NCI-H1105 (cell line): ENCODE measurements around the gene RPS6KC1.
A peak's percentile ranks its signal among the peaks of the same experiment; 100 is the strongest.
"Not testable (repeated sequence)": the region's sequence is repeated elsewhere in the genome, so short reads cannot be mapped to it uniquely, and the experiment has no call there.

Experiments used
- DNase-seq: peaks from one replicate; lab custom pipeline; 2025; lab: John Stamatoyannopoulos, UW

RPS6KC1 gene

DNA sequence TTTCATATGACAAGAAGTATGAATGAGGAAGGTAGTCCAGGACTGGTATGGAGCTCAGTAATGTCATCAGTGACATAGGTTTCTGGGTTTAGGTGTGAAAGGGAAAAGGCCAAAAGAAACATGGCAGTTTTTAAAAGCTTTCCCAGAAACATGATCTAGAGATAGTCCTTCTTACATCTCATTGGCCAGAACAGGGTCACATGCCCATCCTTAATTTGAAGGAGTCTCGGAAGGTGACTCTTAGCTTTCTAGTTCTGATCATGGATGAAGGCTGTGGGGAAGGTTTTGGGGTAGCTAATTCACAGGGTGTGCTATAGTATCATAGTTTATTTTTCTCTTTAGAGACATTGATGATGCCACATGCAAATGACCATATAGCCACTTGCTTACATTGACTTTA is 55.3 kb downstream of the RPS6KC1 start:
- DNase-seq, result no peak

DNA sequence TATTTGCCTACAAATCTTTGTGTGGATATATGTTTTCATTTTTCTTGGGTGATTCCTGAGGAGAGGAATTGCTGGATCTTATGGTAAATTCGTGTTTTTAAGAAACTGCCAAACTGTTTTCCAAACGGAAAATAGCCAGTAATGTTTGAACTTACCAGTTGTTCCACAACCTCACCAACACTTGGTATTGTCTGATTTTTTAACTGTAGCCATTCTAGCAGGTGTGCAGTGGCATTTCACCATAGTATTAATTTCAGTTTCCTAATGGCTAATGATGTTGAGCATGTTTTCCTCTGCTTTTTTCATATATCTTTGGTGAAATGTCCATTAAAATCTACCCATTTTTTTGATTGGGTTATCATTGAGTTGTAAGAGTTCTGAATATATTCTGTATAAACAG is 56.6 kb downstream of the RPS6KC1 start:
- DNase-seq, result no peak

DNA sequence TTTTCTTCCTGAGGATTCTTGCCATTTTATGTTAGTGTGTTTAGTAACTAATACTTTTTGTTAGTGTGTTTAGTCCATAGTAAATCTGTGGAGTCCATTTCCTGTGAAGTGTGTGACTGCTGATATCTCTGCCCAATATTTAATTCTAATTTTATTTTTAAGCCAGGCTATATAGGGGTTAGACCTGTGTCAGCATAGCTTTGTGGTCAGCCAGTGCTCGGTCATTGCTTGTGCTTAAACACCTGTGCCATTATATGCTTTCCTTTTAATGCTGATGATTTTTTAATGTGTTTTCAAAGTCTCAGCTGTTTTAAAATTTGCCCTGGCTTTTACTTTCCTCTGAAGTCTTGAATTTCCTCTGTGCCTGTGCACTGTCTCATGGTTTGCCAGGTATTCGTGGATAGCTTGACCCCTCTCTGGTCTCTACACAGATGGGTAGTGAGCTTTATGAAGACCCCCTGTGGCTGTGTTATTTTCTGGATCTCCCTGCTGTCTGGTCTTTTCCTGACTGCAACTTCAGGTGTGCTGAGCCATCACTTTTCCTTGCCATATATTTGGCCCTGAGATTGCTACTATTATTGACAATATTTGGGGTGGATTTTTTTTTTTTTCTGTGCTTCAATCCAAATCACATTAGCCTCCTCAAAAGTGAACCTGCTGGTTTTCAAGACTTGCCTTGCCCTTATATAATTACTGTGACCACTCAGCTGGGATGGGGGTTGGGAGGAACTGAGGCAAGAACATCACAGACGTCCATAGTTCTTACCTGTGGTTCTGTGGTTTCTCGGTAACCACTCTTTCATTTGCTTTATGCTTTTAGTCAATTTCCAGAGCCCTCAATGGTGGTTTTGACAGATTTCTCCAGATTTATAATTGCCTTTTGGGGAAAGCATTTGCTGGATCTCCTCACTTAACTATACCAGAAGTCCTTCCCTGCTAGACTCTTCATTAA is 59.6 kb downstream of the RPS6KC1 start:
- no peak for DNase-seq

DNA sequence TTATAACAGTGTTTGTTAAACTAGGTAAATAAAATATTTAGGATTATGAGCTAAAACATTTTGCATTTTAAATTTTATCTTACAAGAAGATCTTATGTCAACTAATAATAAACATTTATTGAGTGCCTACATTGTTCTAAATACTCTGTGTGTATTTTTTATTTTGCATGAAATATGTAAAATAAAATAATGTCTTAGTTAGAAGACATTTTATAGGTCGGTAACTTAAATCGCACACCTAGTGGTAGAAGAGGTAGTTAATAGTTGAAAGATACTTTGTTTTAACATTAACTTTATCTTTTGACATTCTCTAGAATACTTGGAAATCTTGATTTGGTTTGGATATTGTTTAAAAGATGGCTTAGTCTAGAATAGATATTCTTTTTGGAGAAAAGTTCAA is 60.5 kb downstream of the RPS6KC1 start:
- no peak for DNase-seq

DNA sequence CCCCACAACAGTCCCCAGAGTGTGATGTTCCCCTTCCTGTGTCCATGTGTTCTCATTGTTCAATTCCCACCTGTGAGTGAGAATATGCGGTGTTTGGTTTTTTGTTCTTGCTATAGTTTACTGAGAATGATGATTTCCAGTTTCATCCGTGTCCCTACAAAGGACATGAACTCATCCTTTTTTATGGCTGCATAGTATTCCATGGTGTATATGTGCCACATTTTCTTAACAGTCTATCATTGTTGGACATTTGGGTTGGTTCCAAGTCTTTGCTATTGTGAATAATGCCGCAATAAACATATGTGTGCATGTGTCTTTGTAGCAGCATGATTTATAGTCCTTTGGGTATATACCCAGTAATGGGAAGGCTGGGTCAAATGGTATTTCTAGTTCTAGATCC is 61.7 kb downstream of the RPS6KC1 start:
- not testable (repeated sequence) for DNase-seq

- DNase-seq, result not testable (repeated sequence)
Measured at GRCh38 chr1:213117699-213118180, 66.7 kb downstream of the RPS6KC1 start.

DNA sequence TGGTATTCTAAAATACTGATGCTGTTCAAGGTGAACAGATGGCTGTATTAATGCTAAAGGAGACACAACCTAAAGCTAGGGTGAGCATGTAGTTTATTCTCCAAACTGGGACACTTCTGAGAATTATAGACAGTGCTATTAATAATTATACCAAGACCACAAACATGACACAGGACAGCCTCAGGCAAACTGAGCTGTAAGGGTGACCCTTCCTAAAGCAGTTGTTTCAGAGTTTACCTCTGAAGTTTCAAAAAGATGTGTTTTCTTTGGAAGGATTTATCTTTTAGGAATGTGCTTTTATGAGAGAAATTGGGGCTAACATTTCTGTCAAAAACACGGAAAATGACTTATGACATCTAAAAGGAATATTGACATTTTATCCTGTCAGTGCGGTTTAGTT is 68.8 kb downstream of the RPS6KC1 start:
- no peak for DNase-seq

- no peak for DNase-seq
Measured at GRCh38 chr1:213120386-213120785, 69.3 kb downstream of the RPS6KC1 start.

DNA sequence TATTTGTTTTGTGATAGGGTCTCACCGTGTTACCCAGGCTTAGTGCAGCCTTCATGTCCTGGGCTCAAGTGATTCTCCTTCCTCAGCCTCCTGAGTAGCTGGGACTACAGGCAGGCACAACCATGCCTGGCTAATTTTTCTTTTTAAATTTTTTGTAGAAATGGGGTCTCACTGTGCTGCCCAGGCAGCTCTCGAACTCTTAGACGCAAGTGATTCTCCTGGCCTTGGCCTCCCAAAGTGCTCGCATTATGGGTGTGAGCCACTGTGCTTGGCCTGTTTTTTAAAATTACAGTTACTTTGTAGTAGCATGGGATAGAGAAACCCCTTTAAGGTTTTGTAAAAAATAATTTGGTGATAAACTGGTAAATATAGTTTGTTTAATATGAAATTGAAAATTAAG is 69.9 kb downstream of the RPS6KC1 start:
- DNase-seq, result no peak

DNA sequence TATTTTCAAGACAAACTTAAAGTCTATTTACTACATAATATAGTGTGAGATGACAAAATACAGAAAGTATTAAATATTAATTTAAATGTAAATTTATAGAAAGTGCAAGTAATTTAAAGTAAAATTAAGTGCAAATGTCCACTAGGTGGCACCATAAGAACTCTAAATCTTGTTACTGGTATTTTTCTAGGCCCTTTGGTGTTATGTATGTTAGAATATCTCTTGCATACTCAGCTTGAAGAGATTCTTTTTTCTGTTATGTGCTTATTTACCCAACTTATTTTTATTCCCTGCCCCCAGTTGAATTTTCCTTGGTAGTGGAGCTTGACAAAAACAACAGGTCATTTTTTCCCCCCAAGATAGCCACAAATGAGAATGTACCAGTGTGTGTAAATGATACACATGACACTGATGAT is 71.5 kb downstream of the RPS6KC1 start:
- DNase-seq, result peak; percentile 43

DNA sequence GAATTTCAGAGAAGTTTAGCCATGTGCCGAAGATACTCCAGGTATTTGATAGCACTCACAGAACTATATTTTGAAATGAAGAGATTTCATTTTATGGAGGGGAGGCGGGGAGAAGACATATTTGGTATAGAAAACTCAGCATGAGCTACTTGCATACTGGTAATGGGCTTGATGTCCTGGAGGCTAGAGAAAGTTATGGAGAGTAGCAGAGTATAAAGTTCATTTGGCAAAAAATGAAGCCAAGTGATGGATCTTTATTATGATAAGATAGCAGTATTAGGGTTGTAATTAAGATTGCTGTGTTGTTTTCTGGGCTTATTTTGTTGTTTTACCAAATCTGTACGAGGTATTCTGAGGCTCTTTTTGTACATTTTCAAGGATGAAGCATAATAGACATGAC is 72.0 kb downstream of the RPS6KC1 start:
- DNase-seq, result no peak

- no peak for DNase-seq
Measured at GRCh38 chr1:213123536-213123935, 72.5 kb downstream of the RPS6KC1 start.

DNA sequence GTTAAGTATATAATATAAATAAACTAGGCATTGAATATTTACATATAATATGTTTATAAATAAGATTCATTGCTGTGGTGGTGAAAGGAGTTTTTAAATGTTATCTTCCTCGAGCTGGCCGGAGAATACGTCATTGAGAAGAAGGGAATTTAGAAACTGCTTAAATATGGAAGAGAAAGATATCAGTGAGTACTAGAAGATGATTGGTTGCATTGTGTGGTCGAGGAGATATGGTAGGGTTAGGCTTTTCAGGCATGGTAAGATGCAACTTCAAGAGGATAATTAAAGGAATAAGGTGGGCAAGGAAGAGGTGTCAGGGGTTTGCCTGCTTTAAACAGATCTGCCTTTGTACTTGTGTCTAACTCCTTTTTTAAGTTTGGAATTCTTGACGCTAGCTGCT is 73.5 kb downstream of the RPS6KC1 start:
- no peak for DNase-seq

DNA sequence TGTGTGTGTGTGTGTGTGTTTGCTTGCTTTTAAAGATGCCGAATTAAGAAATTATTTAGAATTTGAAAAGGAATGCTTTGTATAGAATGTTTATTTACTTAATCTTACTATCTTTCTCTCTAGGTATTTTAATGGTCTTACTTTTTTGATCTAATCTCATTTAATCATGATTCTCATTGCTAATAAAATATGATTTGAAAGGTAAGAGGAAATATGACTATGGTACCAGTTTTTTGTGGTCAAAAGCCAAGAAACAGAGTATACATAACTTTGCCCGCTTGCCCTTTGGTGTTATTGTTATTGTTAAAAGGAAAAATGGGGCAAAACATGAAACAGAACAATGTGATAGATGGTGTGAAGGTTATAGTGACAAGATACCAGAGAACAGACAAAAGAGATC is 74.6 kb downstream of the RPS6KC1 start:
- DNase-seq, result no peak

GRCh38 chr1:213127074-213127473 is 76.0 kb downstream of the RPS6KC1 start:
- no peak for DNase-seq

DNA sequence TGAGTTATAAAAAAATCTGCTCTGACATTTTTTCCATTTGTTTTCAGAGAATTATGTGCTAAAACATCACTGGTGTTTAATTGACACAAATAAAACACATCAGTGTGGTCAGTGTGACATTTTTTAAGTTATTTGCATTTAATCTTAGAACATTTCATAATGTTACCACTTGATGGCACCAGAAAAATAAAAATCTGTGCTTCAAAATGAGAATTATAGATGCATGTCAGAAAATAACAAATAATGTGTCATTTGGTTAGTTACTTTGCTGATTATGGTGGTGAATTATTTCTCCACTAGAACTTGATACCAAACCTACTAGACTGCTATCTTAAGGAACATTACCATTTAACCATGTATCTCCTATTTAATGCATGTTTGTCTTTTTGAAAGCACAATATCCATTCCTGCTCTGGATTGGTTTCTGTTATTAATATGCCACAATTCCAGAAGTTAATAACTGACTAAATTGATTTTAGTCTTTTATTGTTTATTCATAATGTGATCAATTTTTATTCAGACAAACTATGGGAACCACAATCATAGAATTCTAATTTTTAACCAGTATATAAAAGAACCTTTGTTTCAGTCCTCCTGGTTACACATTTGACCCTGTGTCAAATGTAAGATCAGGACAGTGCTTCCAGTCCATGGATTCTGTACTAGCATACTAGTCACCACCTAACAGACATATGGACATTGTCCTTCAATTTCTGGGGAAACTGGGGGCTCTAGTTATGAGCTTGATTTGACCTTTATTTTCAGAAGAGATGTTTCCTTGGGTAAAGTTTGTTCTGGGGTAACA is 81.0 kb downstream of the RPS6KC1 start:
- DNase-seq, result no peak

- DNase-seq, result no peak
Measured at GRCh38 chr1:213135572-213135971, 84.5 kb downstream of the RPS6KC1 start.

DNA sequence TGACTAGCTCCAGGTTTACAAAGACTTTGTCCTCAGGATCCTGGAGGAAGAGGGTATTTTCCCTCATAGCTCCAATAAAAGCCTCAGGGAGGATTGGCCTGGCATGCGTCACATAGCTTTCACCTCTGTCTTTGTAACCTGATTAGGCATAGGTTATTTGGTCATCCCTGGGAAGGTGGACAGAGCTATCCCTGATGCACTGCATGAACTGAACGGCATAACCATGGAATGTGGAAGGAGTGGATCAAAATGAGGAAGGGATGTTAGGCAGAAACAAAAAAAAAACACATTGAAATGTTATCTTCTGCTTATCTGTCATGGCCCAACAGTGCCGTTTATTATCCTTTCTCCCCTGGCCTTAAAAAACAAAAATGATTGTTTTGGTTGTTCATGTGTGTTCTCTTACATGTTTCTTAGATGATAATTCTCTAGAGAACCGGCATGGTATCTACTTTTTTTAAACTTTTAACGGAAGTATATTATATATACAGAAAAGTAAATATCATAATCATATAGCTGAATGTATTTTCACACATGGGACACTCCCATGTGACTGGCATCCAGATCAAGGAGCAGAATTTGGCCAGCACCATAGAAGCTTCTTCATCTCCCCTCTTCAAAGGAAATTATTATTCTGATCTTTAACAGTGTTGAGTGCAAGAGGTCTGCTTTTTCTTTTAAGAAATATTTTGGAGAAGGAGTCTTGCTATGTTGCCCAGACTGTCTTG is 85.3 kb downstream of the RPS6KC1 start:
- no peak for DNase-seq

DNA sequence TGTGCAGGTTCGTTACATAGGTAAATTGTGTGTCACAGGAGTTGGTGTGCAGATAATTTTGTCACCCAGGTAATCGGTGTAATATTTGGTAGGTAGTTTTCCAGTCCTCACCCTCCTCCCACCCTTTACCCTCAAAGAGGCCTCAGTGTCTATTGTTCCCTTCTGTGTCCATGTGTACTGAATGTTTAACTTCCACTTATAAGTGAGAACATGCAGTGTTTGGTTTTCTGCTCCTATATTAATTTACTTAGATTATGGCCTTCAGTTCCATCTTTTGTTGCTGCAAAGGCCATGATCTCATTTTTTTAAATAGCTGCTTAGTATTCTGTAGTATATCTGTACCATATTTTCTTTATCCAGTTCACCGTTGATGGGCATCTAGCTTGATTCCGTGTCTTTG is 87.3 kb downstream of the RPS6KC1 start:
- no peak for DNase-seq

- no peak for DNase-seq
Measured at GRCh38 chr1:213138892-213139291, 87.9 kb downstream of the RPS6KC1 start.

DNA sequence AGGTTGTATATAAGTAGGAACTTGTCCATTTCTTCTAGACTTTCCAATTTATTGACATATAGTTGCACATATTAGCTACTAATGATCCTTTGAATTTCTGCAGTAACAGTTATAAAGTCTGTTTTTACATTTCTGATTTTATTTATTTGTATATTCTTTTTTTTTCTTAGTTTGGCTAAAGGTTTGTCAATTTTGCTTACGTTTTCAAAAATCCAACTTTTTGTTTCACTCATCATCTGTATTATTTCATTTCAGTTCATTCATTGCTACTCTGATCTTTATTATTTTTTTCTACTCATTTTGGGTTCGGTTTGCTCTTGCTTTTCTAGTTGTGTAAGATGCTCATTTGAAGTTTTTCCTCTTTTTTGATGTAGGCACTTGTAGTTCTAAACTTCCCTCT is 97.9 kb downstream of the RPS6KC1 start:
- no peak for DNase-seq

DNA sequence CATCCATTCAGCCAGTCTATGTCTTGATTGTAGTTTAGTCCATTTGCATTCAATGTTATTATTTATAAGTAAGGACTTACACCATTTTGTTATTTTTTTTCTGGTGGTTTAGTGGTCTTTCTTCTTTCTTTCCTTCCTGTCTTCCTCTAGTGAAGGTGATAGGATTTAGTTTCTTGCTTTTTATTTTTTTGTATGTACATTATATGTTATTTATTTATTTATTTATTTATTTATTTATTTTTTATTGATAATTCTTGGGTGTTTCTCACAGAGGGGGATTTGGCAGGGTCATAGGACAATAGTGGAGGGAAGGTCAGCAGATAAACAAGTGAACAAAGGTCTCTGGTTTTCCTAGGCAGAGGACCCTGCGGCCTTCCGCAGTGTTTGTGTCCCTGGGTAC is 99.0 kb downstream of the RPS6KC1 start:
- not testable (repeated sequence) for DNase-seq
